Measurements from ENCODE around the gene CASD1.

DNA sequence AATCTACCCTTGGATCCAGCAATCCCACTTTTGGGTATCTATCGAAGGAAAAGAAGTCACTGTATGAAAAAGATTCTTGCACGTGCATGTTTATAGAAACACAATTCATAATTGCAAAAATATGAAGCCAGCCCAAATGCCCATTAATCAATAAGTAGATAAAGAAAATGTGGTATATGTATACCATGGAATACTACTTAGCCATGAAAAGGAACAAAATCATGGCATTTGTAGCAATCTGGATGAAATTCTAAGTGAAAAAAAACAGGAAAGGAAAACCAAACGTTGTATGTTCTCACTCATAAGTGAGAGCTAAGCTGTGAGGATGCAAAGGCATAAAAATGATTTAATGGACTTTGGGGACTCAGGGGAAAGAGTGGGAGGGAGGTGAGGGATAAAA, 18.2 kb upstream of the CASD1 start:
- TF ChIP-seq GATA2 (IDR thresholded peaks at IDR 0.05; ENCODE audit: low read depth, low read length) (no peak), GATA3 (IDR thresholded peaks at IDR 0.05; ENCODE audit: low read depth, low read length) (no peak)

Measured in SH-SY5Y (cell line).